ENCODE measurements around the gene PGAP2.
"Not testable (repeated sequence)": the region's sequence is repeated elsewhere in the genome, so short reads cannot be mapped to it uniquely, and the experiment has no call there.

The PGAP2 gene

GRCh38 chr11:3808861-3809623 lies 682 bp downstream of the PGAP2 start:
- DNase-seq = no peak

DNA sequence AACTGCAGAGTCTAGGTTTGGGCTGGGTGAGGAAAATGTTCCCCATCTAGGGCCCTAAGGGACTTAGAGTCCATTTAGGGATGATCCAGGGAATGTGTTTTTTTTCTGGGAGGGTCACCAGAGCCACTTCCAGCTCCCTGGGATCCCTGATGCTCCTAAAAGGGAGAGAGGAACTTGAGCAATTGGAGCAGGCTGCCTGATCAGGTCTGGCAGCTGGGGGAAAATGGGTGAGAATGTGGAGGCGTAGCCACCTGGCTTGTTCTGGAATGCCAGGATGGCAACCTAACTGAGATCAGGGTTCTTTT lies 1.2 kb downstream of the PGAP2 start:
- no peak for DNase-seq

DNA sequence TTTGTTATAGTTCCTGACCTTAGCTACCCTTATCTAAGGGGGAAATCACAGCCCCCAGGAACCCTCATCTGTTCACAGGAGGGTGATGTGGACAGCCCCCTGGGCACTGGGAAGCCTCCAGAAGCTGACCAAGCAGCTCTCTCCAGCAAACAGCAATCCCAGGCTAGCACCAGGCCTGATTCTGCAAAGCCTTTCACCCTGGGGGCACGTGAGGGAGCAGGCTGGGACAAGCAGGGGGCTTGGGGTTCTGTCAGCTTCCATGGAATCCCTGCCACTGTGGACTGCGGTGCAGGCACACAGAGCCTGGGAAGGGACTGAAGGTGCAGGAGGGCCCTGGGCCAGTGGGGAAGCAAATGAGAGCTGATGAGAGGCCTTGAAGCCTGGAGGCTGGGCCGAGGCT lies 2.1 kb downstream of the PGAP2 start:
- DNase-seq = no peak

DNA sequence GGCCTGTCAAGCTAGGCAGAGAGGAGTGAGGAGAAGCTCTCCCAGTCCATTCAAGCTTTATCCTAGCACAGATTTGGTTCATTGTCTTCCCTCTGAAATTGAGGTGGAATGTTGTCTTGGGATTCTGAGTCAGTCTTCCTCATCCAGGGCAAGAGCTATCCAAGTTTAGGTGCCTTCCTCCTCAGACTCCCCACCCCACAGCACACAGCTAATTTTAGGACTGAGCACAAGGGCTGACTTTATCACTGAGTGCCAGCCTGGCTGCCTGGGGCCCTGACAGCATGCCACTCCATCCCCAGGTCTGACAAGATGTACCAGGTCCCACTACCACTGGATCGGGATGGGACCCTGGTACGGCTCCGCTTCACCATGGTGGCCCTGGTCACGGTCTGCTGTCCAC lies 2.6 kb downstream of the PGAP2 start:
- DNase-seq = no peak

- not testable (repeated sequence) for DNase-seq
Observed at GRCh38 chr11:3814832-3815231, 6.5 kb downstream of the PGAP2 start.

- no peak for DNase-seq
Observed at GRCh38 chr11:3815845-3816244, 7.5 kb downstream of the PGAP2 start.

- DNase-seq = no peak
Observed at GRCh38 chr11:3816673-3817072, 8.3 kb downstream of the PGAP2 start.

GRCh38 chr11:3817181-3817800 lies 8.9 kb downstream of the PGAP2 start:
- DNase-seq = no peak

GRCh38 chr11:3820971-3821370 lies 12.6 kb downstream of the PGAP2 start:
- DNase-seq = no peak

DNA sequence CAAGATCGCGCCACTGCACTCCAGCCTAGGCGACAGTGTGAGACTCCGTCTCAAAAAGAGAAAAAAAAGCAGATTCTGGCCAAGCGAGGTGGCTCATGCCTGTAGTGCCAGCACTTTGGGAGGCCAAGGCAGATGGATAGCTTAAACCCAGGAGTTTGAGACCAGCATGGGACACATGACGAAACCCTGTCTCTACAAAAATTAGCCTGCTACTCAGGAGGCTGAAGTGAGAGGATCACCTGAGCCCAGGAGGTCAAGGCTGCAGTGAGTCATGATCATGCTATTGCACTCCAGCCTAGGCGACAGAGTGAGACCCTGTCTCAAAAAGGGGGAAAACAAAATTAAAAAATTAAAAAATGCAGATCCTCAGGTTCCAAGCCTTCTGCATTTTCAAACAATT lies 14.0 kb downstream of the PGAP2 start:
- no peak for DNase-seq

GRCh38 chr11:3823303-3823702 lies 14.9 kb downstream of the PGAP2 start:
- DNase-seq = no peak

DNA sequence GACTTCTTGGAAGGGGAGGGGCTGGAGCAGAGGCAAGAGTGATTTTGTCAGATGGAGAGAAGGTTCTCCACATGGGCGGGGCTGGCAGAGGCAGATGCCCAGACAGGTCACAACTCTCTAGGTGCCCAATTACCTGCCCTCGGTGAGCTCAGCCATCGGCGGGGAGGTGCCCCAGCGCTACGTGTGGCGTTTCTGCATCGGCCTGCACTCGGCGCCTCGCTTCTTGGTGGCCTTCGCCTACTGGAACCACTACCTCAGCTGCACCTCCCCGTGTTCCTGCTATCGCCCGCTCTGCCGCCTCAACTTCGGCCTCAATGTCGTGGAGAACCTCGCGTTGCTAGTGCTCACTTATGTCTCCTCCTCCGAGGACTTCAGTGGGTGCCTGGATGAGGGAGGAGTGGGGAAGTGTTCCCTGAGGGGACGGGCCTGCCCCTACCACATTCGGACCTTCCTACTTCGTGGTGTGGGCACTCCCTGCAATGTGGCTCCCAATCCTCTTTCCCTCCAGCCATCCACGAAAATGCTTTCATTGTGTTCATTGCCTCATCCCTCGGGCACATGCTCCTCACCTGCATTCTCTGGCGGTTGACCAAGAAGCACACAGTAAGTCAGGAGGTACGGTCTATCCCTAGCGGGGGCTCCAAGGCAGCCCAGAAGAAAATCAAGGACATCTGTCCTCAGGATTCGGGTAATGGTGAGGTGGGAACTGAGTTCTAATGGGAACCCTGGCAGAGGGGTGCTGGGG lies 15.6 kb downstream of the PGAP2 start:
- no peak for DNase-seq

DNA sequence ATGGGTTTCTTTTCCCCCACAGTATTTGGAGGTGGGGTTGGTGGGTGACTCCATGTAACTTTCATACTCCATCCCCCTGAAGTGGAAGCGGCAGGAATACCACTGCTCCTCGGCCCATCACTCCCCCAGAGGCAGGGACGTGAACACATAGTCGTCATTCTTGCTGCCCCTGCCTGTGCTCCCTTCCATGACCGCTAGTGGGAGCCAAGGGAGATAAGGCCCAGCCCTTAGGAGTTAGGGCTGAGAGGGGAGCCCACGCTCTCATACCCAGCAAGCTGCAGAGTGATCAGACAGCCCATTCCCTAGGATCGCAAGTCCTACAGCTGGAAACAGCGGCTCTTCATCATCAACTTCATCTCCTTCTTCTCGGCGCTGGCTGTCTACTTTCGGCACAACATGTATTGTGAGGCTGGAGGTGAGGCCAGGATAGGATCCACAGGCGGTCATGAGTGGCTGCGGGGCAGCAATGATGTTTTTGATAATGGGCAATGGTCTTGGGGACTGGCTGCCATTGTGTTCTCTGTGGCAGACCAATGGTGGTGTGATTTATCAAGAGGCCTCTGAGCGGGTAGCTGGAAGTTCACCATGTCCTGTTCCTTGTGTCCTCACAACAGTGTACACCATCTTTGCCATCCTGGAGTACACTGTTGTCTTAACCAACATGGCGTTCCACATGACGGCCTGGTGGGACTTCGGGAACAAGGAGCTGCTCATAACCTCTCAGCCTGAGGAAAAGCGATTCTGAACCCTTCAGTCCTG lies 16.5 kb downstream of the PGAP2 start:
- no peak for DNase-seq

DNA sequence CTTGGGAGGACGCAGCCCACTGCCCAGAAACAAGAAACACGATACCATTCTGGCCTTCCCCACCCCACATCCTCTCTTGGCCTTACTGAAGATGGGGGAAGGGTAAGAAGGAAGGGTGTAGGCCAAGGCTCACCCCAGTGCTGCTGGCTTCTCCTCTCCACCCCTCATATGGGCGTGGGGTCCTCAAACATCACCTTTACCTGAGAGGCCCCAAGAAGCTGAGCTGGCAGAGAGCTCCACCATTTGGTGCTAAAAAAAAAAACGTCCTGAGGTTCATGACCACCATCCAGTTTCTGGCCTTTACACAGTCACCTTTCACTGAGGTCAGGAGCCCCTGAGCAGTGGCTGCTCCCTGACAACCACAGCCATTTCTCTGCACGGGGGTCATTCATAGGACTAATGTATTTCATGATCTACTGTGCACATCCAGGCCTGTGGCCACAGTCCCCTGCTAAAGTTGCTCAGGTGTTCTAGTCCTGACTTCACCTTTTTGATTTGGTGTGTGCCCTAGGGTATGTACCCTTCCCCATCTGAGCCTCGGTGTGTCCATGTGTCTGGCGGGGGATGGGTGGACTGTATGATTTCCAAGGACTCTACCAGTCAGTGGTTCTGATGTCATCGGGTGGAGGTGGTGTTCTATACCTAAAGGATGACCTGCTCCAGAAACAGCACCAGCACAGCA lies 17.3 kb downstream of the PGAP2 start:
- no peak for DNase-seq

GRCh38 chr11:3826721-3827120 lies 18.4 kb downstream of the PGAP2 start:
- DNase-seq = no peak

- no peak for DNase-seq
Observed at GRCh38 chr11:3827434-3828186, 19.2 kb downstream of the PGAP2 start.

DNA sequence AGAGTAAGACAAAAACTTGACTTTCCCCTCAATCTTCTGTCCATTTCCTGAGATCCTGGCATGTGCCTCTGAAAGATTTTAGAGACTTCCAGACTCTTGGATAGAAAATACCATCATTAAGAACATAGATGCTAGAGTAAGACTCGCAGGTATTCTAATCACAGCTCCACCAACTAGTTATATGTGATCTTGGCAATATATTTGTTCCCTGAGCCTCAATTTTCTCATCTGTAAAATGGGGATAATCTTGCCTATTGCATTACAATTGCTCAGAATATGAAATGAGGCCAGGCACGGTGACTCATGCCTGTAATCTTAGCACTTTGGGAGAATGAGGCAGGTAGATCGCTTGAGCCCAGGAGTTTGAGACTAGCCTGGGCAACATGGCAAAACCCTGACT lies 21.7 kb downstream of the PGAP2 start:
- no peak for DNase-seq

DNA sequence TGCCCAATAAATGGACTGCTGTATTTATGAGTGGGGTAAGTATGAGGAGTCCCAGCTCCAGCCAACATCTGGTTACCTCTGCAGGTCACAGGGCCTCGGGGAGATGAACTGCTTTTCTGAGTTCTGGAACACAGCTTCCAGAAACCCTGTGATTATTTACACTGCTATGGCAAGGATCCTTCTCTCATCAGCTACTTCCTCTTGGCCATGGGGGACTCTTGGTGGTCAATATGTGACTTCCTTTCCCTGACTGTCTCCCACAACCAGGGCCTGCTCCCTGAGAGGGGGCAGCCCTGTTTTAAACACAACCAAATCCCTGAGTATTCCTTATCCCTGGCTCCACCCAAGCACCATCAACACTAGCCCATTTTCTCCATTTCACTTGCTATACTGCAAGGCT lies 22.4 kb downstream of the PGAP2 start:
- DNase-seq = no peak

DNA sequence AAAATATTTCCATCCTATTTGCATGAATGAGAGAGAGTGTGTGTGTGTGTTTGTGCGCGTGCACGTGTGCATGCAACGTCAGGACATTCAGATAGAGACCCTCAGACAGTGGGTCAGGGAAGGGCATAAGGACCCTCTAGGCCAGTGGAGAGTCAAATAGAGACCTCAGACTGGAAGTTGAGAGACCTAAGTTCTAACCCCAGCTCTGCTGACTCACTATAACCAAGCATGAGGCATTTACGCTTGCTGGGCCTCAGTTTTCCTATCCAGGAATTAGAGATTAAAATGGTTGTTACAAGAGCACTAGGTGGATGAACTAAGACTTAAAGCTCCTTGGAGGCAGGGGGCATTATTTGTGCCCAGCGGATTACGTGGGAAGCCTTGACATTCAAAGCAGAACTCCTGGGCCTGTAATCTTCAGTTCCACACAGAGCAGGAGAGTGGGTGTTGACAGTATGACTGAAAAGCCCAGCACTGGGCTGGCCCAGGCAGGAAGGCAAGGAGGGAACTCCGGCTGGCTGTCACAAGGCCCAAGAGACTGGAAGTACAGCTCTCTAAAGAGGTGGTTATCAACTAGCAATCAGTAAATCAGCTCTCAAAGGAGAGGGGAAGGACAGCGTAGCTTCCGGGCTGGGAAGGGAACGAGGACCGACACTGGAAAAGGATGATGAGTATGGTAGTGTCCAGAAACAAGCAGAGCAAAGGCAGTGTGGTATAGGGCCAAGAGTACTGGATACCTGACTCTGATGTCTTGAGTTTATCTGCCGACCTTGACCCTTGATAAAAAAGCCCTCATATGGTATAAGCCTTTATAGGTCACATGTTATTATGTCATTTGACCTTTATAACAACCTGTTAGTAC lies 23.2 kb downstream of the PGAP2 start:
- DNase-seq = no peak

GRCh38 chr11:3832816-3833215 lies 24.5 kb downstream of the PGAP2 start:
- no peak for DNase-seq

GRCh38 chr11:3833449-3833848 lies 25.1 kb downstream of the PGAP2 start:
- DNase-seq = no peak

Data from DMS 273 treated with DMSO at 0.1 percent for 48 hours (cell line).